ENCODE results near the gene ATP23. TPM values are rescaled to one million over a fixed set of nuclear protein-coding genes. Genes with fewer than 3 reads are reported as not detected.

The ATP23 gene
- total RNA-seq, 2 donors from 2014 or later, result 4.3 to 6.4 TPM

DNA sequence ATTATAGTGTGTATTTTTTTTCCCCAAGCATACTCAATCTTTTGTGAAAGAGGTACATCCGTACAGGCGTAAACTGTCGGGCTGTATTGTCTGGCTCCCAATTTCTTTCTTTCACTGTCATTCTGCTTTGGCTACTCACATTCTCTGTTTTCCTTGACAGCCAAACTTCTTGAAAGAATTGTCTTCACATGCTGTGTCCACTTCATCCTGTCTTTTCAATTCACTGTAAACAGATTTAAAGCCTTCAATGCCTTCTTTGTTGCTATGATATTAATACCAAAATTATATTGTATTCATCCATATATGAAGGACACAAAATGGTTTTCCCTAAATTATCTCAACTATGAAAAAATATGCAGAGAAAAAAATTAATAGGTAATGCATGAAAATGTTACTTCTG is 6.0 kb upstream of the ATP23 start:
- Mint-ChIP-seq H3K27me3 (no peaks in the 10 kb centered on the region), H3K36me3 (ENCODE audit: low read depth) (peaks cover 4% of the 10 kb centered on the region), H3K27ac (peak overlapping the region; percentile 98), H3K4me1 (peaks cover 15% of the 10 kb centered on the region), H3K4me3 (peak overlapping the region; percentile 88)
- no peak for ATAC-seq
- H3K9me3 ChIP-seq (ENCODE audit: control insufficient read depth, low read length, poor library complexity, severe bottlenecking), result no peaks in the 10 kb centered on the region
- DNase-seq, result no peak

DNA sequence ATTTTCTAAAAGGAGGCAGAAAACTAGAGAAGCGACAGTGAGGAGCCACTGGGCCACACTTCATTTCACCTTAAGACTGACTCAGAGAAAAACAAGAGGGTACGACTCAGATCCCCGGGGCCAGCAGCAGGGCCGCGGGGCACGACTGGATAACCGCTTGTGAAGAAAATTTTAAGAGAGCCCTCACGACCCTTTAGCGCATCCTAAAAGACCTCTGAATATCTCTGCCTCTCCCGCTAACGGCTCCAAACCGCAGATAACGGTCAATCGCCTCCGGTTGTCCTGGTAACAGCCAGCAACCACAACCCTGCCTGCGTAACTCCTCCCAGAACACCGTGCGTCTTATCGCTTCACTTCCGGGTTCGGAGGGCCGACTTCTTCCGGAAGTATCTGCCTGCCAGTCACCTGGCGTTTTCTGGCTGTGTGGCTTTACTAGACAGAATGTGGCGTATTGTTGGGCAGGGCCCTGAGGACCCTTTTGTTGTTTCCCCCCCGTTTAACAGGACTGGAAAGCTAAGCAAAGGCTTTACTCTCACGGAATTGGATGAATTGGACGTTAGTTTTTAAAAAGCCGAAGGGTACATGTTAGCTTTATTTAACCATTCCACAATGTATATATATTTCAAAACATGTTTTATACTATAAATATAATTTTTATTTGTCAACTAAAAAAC is 5.4 kb upstream of the ATP23 start:
- no peaks in the 10 kb centered on the region for H3K9me3 ChIP-seq (ENCODE audit: control insufficient read depth, low read length, poor library complexity, severe bottlenecking)
- DNase-seq (peak; percentile 76 to 86 (median 82)), ATAC-seq (peak; percentile 96)
- Mint-ChIP-seq H3K36me3 (ENCODE audit: low read depth) (peaks cover 4% of the 10 kb centered on the region), H3K27ac (peak overlapping the region; percentile 98), H3K27me3 (no peaks in the 10 kb centered on the region), H3K4me3 (peak overlapping the region; percentile 88), H3K4me1 (peaks cover 22% of the 10 kb centered on the region)

DNA sequence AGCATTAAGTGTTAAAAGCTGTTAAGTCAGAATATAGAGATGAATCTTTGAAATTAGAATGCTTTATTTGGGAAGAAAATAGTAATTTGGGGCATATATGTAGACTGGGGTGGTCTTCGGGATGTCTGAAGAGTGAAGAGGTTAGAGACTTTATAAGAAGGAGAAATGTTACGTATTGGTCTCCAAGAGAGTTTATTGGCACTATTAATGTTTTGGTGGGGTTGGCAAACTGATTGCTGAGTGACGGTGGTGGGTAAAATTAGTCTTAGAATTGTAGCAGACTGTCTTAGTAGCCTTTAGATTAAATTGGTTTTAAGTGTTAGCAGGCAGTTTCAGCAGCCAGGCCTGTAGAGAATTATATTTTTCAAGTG is 4.9 kb upstream of the ATP23 start:
- no peak for ATAC-seq
- no peaks in the 10 kb centered on the region for H3K27me3 Mint-ChIP-seq

DNA sequence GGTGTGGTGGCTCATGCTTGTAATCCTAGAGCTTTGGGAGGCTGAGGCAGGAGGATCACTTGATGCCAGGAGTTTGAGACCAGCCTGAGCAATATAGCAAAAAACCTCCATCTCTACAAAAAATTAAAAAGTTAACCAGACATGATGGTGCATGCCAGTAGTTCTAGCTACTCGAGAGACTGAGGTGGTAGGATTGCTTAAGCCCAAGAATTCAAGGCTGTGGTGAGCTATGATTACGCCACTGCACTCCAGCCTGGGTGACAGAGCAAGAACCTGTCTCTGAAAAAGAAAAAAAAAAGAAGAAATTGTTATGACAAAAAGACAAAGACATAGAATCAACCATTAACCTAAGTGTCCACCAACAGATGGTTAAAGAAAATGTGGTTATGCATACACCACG is 2.1 kb upstream of the ATP23 start:
- no peaks in the 10 kb centered on the region for H3K9me3 ChIP-seq (ENCODE audit: control insufficient read depth, low read length, poor library complexity, severe bottlenecking)
- Mint-ChIP-seq H3K4me1 (peaks cover 42% of the 10 kb centered on the region), H3K27ac (no peak overlapping the region), H3K4me3 (no peak overlapping the region), H3K27me3 (no peaks in the 10 kb centered on the region), H3K36me3 (ENCODE audit: low read depth) (no peaks in the 10 kb centered on the region)
- no peak for ATAC-seq
- no peak for DNase-seq

More for the DNA sequence above, 4.9 kb upstream of the ATP23 start:
- DNase-seq, result no peak
- Mint-ChIP-seq H3K4me1 (peaks cover 23% of the 10 kb centered on the region), H3K27ac (peak overlapping the region; percentile 98), H3K36me3 (ENCODE audit: low read depth) (peaks cover 4% of the 10 kb centered on the region), H3K4me3 (peak overlapping the region; percentile 49)
- no peaks in the 10 kb centered on the region for H3K9me3 ChIP-seq (ENCODE audit: control insufficient read depth, low read length, poor library complexity, severe bottlenecking)

DNA sequence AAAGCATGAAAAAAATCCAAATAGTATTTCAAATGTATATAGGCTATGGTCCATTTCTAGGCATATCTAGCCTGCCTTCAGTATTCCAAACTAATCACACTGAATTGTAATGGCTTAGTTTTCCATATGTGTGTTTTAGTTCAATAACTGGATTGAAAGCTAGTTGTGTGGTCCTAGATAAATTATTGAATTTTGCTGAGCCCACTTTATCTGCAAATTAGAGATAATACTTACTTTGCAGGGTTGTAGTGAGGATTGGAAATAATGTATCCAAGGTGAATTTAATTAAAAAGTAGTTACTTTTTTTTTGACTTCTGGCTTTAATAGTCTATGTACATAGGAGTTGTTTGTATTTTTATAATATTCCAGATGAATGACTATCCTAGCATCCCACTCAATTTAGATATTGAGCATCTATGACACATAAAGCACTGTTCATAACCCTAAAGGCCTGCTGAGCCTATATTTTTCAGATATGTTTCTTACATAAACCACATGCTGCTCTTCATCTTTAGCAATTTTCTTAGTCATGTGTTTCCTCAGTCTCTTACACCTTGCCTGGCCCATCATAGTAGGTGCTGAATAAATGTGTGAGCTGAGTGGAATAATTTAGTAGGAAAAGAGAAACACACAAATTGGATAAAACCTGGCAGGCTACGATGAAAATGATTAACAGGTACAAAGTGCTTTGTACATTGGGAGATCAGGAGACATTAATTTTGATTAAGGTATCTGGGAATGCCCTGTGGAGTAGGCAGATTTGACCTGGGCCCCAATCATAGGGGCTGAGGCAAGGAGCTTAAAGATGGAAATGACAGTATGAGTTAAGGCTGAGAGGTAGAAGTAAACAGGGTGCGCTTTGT is 1.1 kb upstream of the ATP23 start:
- DNase-seq, result no peak
- no peak for ATAC-seq
- Mint-ChIP-seq H3K27me3 (no peaks in the 10 kb centered on the region), H3K27ac (peak overlapping the region; percentile 98), H3K4me3 (peak overlapping the region; percentile 94), H3K36me3 (ENCODE audit: low read depth) (no peaks in the 10 kb centered on the region), H3K4me1 (peaks cover 43% of the 10 kb centered on the region)
- no peaks in the 10 kb centered on the region for H3K9me3 ChIP-seq (ENCODE audit: control insufficient read depth, low read length, poor library complexity, severe bottlenecking)

DNA sequence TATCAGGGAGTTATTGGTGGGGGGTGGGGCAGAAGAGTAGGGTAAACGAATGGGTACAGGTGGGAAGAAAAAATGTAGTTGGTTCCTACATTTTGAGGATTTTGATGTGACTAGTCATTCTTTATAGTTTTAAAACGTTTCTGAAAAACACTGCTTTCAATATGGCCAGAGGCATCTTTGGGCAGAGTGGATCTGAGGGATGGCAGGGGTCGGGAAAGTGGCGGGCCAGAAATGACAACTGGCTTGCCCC is 527 bp upstream of the ATP23 start:
- Mint-ChIP-seq H3K36me3 (ENCODE audit: low read depth) (no peaks in the 10 kb centered on the region), H3K4me1 (peaks cover 38% of the 10 kb centered on the region), H3K27ac (peak overlapping the region; percentile 98), H3K4me3 (peak overlapping the region; percentile 94), H3K27me3 (no peaks in the 10 kb centered on the region)
- DNase-seq (no peak), ATAC-seq (no peak)
- no peaks in the 10 kb centered on the region for H3K9me3 ChIP-seq (ENCODE audit: control insufficient read depth, low read length, poor library complexity, severe bottlenecking)

DNA sequence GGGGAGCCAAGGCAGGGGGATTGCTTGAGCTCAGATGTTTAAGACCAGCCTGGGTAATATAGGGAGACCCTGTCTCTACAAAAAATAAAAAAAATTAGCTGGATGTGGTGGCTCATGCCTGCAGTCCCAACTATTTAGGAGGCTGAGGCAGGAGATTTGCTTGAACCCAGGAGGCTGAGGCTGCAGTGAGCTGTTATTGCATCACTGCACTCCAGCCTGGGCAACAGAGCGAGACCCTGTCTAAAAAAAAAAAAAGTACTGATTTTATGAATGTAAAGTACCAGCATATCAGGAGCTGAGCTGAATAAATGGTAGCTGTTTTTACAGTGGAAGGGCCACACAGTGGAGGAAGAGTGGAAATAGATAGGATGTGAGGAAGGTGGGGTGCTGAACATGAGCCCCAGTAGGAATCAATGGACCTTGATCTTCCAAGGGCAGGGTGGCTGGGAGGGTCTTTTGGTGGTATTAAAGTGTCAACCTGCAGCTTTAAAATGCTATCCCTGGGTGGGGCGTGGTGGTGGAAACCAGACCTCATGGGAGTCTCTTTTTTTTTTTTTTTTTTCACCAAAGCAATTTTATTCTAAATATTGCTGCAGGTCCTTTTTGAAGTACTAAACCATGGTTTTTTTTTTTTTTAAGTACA is 2.2 kb downstream of the ATP23 start:
- Mint-ChIP-seq H3K4me3 (no peak overlapping the region), H3K27ac (peak overlapping the region; percentile 98), H3K4me1 (peaks cover 35% of the 10 kb centered on the region), H3K36me3 (ENCODE audit: low read depth) (peaks cover 4% of the 10 kb centered on the region), H3K27me3 (no peaks in the 10 kb centered on the region)
- ATAC-seq, result no peak
- peaks cover 2% of the 10 kb centered on the region for H3K9me3 ChIP-seq (ENCODE audit: control insufficient read depth, low read length, poor library complexity, severe bottlenecking)
- DNase-seq, result no peak

DNA sequence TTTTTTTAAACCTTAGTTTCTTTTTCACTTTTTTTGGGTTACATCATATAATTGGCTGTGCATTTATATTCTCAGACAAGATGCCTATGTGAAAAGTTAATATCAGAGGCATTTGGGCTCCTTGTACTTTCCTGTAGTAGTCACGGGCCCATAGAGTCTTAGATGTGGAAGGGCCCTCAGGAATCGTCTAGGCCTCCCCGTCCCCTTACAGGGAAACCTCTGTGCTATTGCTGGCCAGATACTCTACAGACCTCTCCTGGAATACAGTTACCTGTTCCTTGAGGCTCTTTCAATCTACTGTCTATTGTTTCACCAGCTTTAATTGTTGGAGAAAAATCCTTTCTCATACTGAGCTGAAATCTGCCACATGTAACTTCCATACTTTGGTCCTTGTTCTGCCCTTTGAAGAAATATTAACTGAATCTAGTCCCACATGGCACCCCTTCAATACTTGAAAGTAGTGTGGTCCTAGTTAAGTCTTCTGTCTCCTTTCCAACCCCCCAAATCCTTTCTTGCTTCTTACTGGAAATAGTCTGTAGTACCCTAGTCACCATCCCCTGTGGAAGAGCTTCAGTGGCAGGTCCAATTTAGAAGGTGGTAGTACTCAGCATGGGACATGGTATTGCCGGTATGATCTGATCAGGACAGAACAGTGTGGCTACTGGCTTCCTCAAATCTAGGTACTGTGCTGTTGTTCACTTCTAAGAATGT is 3.1 kb downstream of the ATP23 start:
- peaks cover 2% of the 10 kb centered on the region for H3K9me3 ChIP-seq (ENCODE audit: control insufficient read depth, low read length, poor library complexity, severe bottlenecking)
- no peak for DNase-seq
- peaks cover 33% of the 10 kb centered on the region for H3K4me1 Mint-ChIP-seq
- H3K4me3 Mint-ChIP-seq, result peak overlapping the region; percentile 41
- peaks cover 4% of the 10 kb centered on the region for H3K36me3 Mint-ChIP-seq (ENCODE audit: low read depth)
- no peak for ATAC-seq
- H3K27ac Mint-ChIP-seq, result no peak overlapping the region
- no peaks in the 10 kb centered on the region for H3K27me3 Mint-ChIP-seq

DNA sequence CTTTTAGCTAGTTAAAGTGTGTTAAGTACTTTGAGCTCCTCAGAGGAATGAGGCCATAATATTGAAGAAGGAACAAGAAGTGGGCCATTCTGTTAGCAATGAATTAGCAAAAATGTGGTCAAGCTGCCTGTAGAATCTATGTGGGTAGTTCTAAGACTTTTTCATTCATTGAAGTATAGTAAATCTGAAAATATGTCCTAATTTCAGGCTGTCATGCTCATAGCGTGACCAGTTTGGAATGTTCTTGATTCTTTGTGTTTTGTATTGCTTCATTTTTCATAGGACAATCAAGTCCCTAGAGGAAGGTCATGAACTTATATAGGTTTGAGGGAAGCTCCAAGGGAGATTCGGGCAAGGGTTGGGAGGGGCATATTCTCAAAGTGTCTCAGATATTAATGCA is 11.4 kb downstream of the ATP23 start:
- ATAC-seq (no peak), DNase-seq (no peak)
- Mint-ChIP-seq H3K4me1 (peaks cover 4% of the 10 kb centered on the region), H3K36me3 (ENCODE audit: low read depth) (peaks cover 28% of the 10 kb centered on the region), H3K4me3 (no peak overlapping the region), H3K27ac (no peak overlapping the region), H3K27me3 (no peaks in the 10 kb centered on the region)
- peaks cover 2% of the 10 kb centered on the region for H3K9me3 ChIP-seq (ENCODE audit: control insufficient read depth, low read length, poor library complexity, severe bottlenecking)

DNA sequence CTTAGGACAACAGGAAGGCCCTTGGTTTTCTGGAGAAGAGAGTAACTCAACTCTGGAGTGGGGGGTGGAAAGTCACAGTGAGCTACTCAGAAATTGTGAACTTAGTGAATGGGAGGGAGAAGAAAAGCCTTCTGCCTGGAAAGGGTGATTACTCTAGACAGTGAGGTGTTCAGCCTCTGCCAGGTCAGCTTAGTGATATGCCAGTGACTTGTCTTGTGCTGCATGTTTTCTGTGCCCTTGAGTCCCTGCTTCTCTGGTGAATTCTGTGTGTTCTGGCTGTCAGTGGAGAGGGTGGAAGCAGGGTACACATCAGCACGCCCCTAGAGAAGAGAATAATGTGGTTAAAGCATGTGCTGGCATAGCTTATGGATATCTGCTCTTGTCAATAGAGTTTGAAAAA is 13.4 kb downstream of the ATP23 start:
- no peak overlapping the region for H3K27ac Mint-ChIP-seq

DNA sequence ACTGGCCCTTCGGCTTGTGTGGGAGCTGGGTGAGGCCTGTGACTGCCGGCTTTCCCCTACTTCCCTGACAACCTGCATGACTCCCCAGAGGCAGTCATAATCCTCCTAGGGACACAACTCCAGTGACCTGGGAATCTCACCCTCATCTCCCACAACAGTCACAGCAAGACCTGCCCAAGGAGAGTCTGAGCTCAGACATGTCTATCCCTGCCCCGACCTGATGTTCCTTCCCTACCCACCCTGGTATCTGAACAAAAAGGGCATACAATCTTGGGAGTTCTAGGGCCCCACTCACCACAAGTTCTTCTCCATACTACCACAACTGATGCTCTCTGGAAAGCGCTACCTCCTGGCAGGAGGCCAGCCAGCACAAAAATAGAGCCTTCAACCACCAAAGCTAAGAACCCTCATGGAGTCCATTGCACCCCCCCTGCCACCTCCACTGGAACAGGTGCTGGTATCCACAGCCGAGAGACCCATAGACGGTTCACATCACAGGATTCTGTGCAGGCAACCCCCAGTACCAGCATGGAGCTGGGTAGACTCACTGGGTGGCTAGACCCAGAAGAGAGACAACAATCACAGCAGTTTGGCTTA is 16.8 kb downstream of the ATP23 start:
- H3K27ac Mint-ChIP-seq, result no peak overlapping the region
- H3K4me1 Mint-ChIP-seq, result no peaks in the 10 kb centered on the region
- H3K4me3 Mint-ChIP-seq, result no peak overlapping the region
- no peaks in the 10 kb centered on the region for H3K27me3 Mint-ChIP-seq
- peaks cover 4% of the 10 kb centered on the region for H3K9me3 ChIP-seq (ENCODE audit: control insufficient read depth, low read length, poor library complexity, severe bottlenecking)
- peaks cover 18% of the 10 kb centered on the region for H3K36me3 Mint-ChIP-seq (ENCODE audit: low read depth)
- ATAC-seq (no peak), DNase-seq (no peak)

More for the DNA sequence above, 13.4 kb downstream of the ATP23 start:
- peaks cover 3% of the 10 kb centered on the region for H3K9me3 ChIP-seq (ENCODE audit: control insufficient read depth, low read length, poor library complexity, severe bottlenecking)
- H3K27me3 Mint-ChIP-seq, result no peaks in the 10 kb centered on the region
- H3K36me3 Mint-ChIP-seq (ENCODE audit: low read depth), result peaks cover 28% of the 10 kb centered on the region
- no peak for ATAC-seq
- H3K4me1 Mint-ChIP-seq, result peaks cover 4% of the 10 kb centered on the region
- no peak for DNase-seq
- H3K4me3 Mint-ChIP-seq, result no peak overlapping the region

DNA sequence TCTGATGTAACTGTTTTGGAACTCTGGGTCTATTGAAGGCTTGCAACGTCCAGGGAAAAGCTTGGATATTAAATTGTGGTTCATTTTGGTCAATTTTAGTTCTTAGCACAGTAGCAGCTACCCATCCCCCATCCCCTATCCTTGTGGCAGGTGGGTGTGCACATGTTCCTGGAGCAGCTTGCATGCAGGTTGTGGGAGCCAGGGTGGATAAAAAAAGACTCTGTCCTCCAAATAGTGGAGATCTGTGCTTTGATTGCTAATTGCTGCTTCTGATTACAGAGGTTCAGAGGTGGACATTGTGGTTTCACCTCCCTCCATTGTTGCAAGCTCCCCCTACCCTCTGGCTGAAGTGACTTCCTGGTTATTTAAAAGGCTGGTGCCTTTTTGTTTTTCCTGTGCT is 23.1 kb downstream of the ATP23 start:
- no peaks in the 10 kb centered on the region for H3K4me1 Mint-ChIP-seq
- no peak for ATAC-seq
- no peak for DNase-seq
- no peak overlapping the region for H3K27ac Mint-ChIP-seq
- H3K27me3 Mint-ChIP-seq, result no peaks in the 10 kb centered on the region
- H3K4me3 Mint-ChIP-seq, result no peak overlapping the region
- no peaks in the 10 kb centered on the region for H3K36me3 Mint-ChIP-seq (ENCODE audit: low read depth)
- peaks cover 4% of the 10 kb centered on the region for H3K9me3 ChIP-seq (ENCODE audit: control insufficient read depth, low read length, poor library complexity, severe bottlenecking)

DNA sequence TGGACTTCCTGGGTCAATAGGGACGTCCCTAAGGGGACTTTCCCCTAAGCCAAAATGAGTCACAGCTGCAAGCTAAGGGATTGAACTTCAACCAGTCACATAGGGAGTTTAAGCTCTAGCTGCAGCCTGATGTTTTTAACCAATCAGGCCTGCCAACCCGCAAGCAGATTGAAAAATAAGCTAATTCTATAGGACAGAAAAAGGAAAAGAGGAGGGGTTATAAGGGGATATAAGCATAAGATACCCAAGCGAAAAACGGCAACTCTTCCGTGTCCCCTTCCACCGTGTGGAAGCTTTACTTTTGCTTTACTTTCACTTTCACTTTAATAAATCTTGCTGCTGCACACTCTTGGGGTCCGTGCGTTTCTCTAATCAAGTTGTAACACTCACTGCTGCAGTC is 24.4 kb downstream of the ATP23 start:
- no peak overlapping the region for H3K27ac Mint-ChIP-seq
- no peaks in the 10 kb centered on the region for H3K36me3 Mint-ChIP-seq (ENCODE audit: low read depth)
- H3K4me3 Mint-ChIP-seq, result no peak overlapping the region
- DNase-seq (no peak), ATAC-seq (no peak)
- H3K27me3 Mint-ChIP-seq, result no peaks in the 10 kb centered on the region
- no peaks in the 10 kb centered on the region for H3K4me1 Mint-ChIP-seq
- H3K9me3 ChIP-seq (ENCODE audit: control insufficient read depth, low read length, poor library complexity, severe bottlenecking), result no peaks in the 10 kb centered on the region
